WTC11 (cell line): ENCODE data around the gene STS. TPM values are rescaled to one million over a fixed set of nuclear protein-coding genes. Genes with fewer than 3 reads are reported as not detected.

Experiments
- ATAC-seq: fragments of 200-7000 bp; cut with Tn5 transposase; 2 replicates; pipeline ENCODE4 v1.10.0; 2021; ENCODE audit warnings: mild to moderate bottlenecking, moderate library complexity
- CTCF ChIA-PET: fragments of 300-600 bp; sonication (Branson Sonifier 250); formaldehyde crosslinking; loops from one replicate; lab custom pipeline; 2021; ENCODE audit warnings: antibody characterized with exemption; lab: Charles Lee
- POLR2A ChIA-PET: fragments of 350-600 bp; sonication (Branson Sonifier 250); formaldehyde crosslinking; loops from one replicate; lab custom pipeline; 2021; ENCODE audit warnings: antibody characterized with exemption; lab: Charles Lee
- DNase-seq: peaks from one replicate; pipeline ENCODE4 v3.0.0; 2021; ENCODE audit warnings: low spot score
- H3K27ac Mint-ChIP-seq: 2 replicates; pipeline ENCODE4 v1.8.0; 2021; ENCODE audit warnings: mixed read lengths
- H3K27me3 Mint-ChIP-seq: 2 replicates; pipeline ENCODE4 v1.8.0; 2021; ENCODE audit warnings: low read depth, mild to moderate bottlenecking, moderate library complexity, mixed read lengths
- H3K36me3 Mint-ChIP-seq: 2 replicates; pipeline ENCODE4 v1.8.0; 2021; ENCODE audit warnings: mixed read lengths
- H3K4me1 Mint-ChIP-seq: 2 replicates; pipeline ENCODE4 v1.8.0; 2022; ENCODE audit warnings: mixed read lengths
- H3K4me3 Mint-ChIP-seq: 2 replicates; pipeline ENCODE4 v1.8.0; 2021; ENCODE audit warnings: mild to moderate bottlenecking, moderate library complexity, mixed read lengths
- H3K9me3 Mint-ChIP-seq: 2 replicates; pipeline ENCODE4 v1.8.0; 2021; ENCODE audit warnings: mixed read lengths
- CBFB ChIP-seq: sonication (generic); formaldehyde crosslinking; IDR thresholded peaks from 2 replicates; pipeline ENCODE4 v1.8.1; 2022; ENCODE audit warnings: mild to moderate bottlenecking, low read depth, missing genetic modification reagents
- ESRRA ChIP-seq: sonication (generic); formaldehyde crosslinking; IDR thresholded peaks from 2 replicates; pipeline ENCODE4 v1.8.1; 2022; ENCODE audit warnings: mild to moderate bottlenecking, missing genetic modification reagents, borderline replicate concordance
- FOXJ3 ChIP-seq: sonication (generic); formaldehyde crosslinking; IDR thresholded peaks from 2 replicates; pipeline ENCODE4 v1.9.0; 2021; ENCODE audit warnings: missing genetic modification reagents, mild to moderate bottlenecking, borderline replicate concordance
- FOXK1 ChIP-seq: sonication (generic); formaldehyde crosslinking; IDR thresholded peaks from 2 replicates; pipeline ENCODE4 v1.8.0; 2022; ENCODE audit warnings: mild to moderate bottlenecking, moderate library complexity, missing genetic modification reagents
- GTF2I ChIP-seq: fragments of 250-450 bp; sonication (Bioruptor Pico); conservative IDR thresholded peaks from 2 replicates; pipeline ENCODE4 v1.4.0; 2021; ENCODE audit warnings: mild to moderate bottlenecking
- JUN ChIP-seq: sonication (generic); formaldehyde crosslinking; IDR thresholded peaks from 2 replicates; pipeline ENCODE4 v1.8.0; 2023; ENCODE audit warnings: mild to moderate bottlenecking, missing genetic modification reagents
- MYBL2 ChIP-seq: sonication (generic); formaldehyde crosslinking; IDR thresholded peaks from 2 replicates; pipeline ENCODE4 v1.8.1; 2023; ENCODE audit warnings: mild to moderate bottlenecking, moderate library complexity, missing genetic modification reagents
- NFE2L1 ChIP-seq: sonication (generic); formaldehyde crosslinking; IDR thresholded peaks from 2 replicates; pipeline ENCODE4 v1.8.1; 2023; ENCODE audit warnings: missing genetic modification reagents
- NFYB ChIP-seq: sonication (generic); formaldehyde crosslinking; conservative IDR thresholded peaks from 2 replicates; pipeline ENCODE4 v1.8.0; 2022; ENCODE audit warnings: low read depth, missing genetic modification reagents
- NR3C1 ChIP-seq: sonication (generic); formaldehyde crosslinking; conservative IDR thresholded peaks from 2 replicates; pipeline ENCODE4 v1.8.1; 2023; ENCODE audit warnings: low read depth, mild to moderate bottlenecking, missing genetic modification reagents
- OVOL2 ChIP-seq: fragments of 250-450 bp; sonication (Bioruptor Pico); IDR thresholded peaks from 2 replicates; pipeline ENCODE4 v1.9.0; 2021; ENCODE audit warnings: mild to moderate bottlenecking, borderline replicate concordance
- RORB ChIP-seq: fragments of 250-450 bp; sonication (Bioruptor Pico); IDR thresholded peaks from 2 replicates; pipeline ENCODE4 v1.9.0; 2021; ENCODE audit warnings: mild to moderate bottlenecking
- SMAD3 ChIP-seq: sonication (generic); formaldehyde crosslinking; IDR thresholded peaks from 2 replicates; pipeline ENCODE4 v1.8.0; 2022; ENCODE audit warnings: missing genetic modification reagents, mild to moderate bottlenecking, borderline replicate concordance
- SMAD4 ChIP-seq: sonication (generic); formaldehyde crosslinking; IDR thresholded peaks from 2 replicates; pipeline ENCODE4 v1.8.0; 2022; ENCODE audit warnings: mild to moderate bottlenecking, missing genetic modification reagents
- ZBTB21 ChIP-seq: sonication (generic); formaldehyde crosslinking; IDR thresholded peaks from 2 replicates; pipeline ENCODE4 v1.8.1; 2023; ENCODE audit warnings: mild to moderate bottlenecking, missing genetic modification reagents, borderline replicate concordance
- ZNF219 ChIP-seq: sonication (generic); formaldehyde crosslinking; IDR thresholded peaks from 2 replicates; pipeline ENCODE4 v1.8.0; 2023; ENCODE audit warnings: missing genetic modification reagents, mild to moderate bottlenecking, borderline replicate concordance
- ZNF416 ChIP-seq: fragments of 250-450 bp; sonication (Bioruptor Pico); IDR thresholded peaks from 2 replicates; pipeline ENCODE4 v1.9.0; 2021; ENCODE audit warnings: mild to moderate bottlenecking, inconsistent platforms
- total RNA-seq: library from RNA; stranded (reverse); gene quantifications from 3 replicates; pipeline ENCODE4 v1.2.3, GENCODE V29; 2021
- TF ChIP-seq, protein P1 (sequence below): sonication (generic); formaldehyde crosslinking; IDR thresholded peaks from 2 replicates; pipeline ENCODE4 v1.8.1; 2022; ENCODE audit warnings: low read depth, missing genetic modification reagents, borderline replicate concordance
- TF ChIP-seq, protein P2 (sequence below): fragments of 250-450 bp; sonication (Bioruptor Pico); IDR thresholded peaks from 2 replicates; pipeline ENCODE4 v1.9.0; 2021; ENCODE audit warnings: mild to moderate bottlenecking
- TF ChIP-seq, protein P3 (sequence below): fragments of 250-450 bp; sonication (Bioruptor Pico); IDR thresholded peaks from 2 replicates; pipeline ENCODE4 v1.9.0; 2021; ENCODE audit warnings: mild to moderate bottlenecking
- TF ChIP-seq, protein P4 (sequence below): sonication (generic); formaldehyde crosslinking; IDR thresholded peaks from 2 replicates; pipeline ENCODE4 v1.8.1; 2023; ENCODE audit warnings: mild to moderate bottlenecking, missing genetic modification reagents, moderate library complexity
- TF ChIP-seq, protein P5 (sequence below): sonication (generic); formaldehyde crosslinking; IDR thresholded peaks from 2 replicates; pipeline ENCODE4 v1.8.0; 2023; ENCODE audit warnings: missing genetic modification reagents
- TF ChIP-seq, protein P6 (sequence below): sonication (generic); formaldehyde crosslinking; IDR thresholded peaks from 2 replicates; pipeline ENCODE4 v1.8.0; 2022; ENCODE audit warnings: mild to moderate bottlenecking, missing genetic modification reagents
- TF ChIP-seq, protein P7 (sequence below): fragments of 250-450 bp; sonication (Bioruptor Pico); IDR thresholded peaks from 2 replicates; pipeline ENCODE4 v1.8.0; 2021; ENCODE audit warnings: mild to moderate bottlenecking

The STS gene
- total RNA-seq, 1 experiment from 2014 or later = 1.3 TPM

DNA sequence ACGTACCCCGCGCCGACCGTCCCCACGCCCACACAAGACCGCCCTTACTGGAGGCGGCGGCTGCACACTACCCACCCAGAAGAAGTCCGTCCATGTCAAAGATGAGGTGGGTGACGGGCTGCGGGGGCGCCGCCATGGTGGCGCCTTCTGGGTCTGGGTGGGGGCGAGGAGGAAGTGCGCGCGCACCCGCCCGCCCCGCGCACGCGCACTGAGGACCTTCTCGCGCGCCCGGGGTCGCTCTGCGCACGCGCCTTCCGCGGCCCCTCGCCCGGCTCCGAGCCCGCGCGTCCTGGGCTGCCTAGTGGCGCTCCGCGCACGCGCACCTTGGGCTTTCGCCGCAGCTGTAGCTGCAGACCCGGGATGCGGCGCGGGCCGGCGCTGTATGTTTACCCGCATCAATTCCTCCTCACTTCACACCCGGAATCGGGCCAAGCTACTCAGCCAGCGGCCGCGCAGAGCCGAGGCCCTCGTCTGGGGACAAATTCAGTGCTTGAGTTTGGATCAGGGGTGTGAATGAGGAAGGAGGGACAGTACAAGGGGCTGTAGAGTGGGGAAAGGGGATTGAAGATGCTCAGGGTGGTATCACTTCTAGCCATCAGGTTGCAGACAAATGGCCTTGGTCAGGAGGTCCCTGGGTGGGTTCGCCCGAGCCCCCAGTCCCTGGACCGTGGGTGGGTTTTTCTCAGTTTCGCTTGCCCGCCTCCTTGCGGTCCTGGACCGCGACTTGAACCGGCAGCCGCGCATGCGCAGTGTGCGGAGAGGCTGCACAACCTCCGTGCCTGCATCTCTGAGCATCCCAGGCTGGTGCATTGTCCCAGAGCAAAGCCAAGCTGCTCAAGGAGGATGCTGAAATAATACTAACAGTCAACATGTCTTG, 704 bp downstream of the STS start, which contains the start of gene PUDP:
Gene PUDP, minus strand, starts transcription at position 176 of the 877 bp plus-strand sequence. Its CDS starts 40 bp downstream, at position 136.
- TF ChIP-seq CBFB (no peak), FOXK1 (peak; percentile 41; the same call in 1 of the 2 replicates)
- Mint-ChIP-seq H3K4me3 (peak within 1 kb of the TSS; percentile 77), H3K36me3 (no peaks in the 10 kb centered on the region), H3K27me3 (no peaks in the 10 kb centered on the region; the same call in 1 of the 2 replicates), H3K9me3 (no peaks in the 10 kb centered on the region), H3K4me1 (peaks cover 4% of the 10 kb centered on the region), H3K27ac (no peak within 1 kb of the TSS)
- ChIA-PET CTCF (interaction anchor here (1.0 kb wide), 1 partner anchor 44 kb away, joined by 3 read pairs; no protein-coding TSS in a partner anchor), POLR2A (no interaction called here)
- ATAC-seq (peak; percentile 95), DNase-seq (peak; percentile 79)

DNA sequence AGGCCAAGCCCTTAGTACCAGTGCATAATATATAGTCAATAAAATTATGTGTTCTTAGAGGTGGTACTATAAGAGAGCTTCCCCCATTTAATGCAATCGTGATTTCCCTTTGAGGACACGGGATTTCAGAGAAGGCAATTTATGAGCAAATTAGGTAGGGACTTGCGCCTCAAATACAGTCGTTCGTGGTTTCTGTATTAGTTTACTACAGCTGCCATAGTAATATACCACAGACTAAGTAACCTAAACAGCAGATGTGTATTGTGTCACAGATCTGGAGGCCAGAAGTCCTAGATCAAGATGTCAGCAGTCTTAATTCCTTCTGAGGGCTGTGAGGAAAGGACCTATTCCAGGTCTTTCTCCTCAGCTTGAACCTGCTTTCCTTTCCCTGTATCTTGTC, 1.9 kb downstream of the STS start:
- H3K36me3 Mint-ChIP-seq = no peaks in the 10 kb centered on the region
- H3K4me1 Mint-ChIP-seq = peaks cover 12% of the 10 kb centered on the region
- H3K4me3 Mint-ChIP-seq = no peak overlapping the region
- CTCF ChIA-PET = no interaction called here
- TF ChIP-seq NFE2L1 (no peak), ZBTB21 (CRISPR knock-in tag) (no peak), FOXJ3 (CRISPR knock-in tag) (no peak), MYBL2 (no peak), OVOL2 (CRISPR knock-in tag) (no peak), ZNF219 (CRISPR knock-in tag) (no peak), JUN (CRISPR knock-in tag) (no peak), RORB (CRISPR knock-in tag) (no peak)
- TF ChIP-seq, protein P1, sequence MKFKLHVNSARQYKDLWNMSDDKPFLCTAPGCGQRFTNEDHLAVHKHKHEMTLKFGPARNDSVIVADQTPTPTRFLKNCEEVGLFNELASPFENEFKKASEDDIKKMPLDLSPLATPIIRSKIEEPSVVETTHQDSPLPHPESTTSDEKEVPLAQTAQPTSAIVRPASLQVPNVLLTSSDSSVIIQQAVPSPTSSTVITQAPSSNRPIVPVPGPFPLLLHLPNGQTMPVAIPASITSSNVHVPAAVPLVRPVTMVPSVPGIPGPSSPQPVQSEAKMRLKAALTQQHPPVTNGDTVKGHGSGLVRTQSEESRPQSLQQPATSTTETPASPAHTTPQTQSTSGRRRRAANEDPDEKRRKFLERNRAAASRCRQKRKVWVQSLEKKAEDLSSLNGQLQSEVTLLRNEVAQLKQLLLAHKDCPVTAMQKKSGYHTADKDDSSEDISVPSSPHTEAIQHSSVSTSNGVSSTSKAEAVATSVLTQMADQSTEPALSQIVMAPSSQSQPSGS (CRISPR knock-in tag) = no peak
- TF ChIP-seq, protein P2, sequence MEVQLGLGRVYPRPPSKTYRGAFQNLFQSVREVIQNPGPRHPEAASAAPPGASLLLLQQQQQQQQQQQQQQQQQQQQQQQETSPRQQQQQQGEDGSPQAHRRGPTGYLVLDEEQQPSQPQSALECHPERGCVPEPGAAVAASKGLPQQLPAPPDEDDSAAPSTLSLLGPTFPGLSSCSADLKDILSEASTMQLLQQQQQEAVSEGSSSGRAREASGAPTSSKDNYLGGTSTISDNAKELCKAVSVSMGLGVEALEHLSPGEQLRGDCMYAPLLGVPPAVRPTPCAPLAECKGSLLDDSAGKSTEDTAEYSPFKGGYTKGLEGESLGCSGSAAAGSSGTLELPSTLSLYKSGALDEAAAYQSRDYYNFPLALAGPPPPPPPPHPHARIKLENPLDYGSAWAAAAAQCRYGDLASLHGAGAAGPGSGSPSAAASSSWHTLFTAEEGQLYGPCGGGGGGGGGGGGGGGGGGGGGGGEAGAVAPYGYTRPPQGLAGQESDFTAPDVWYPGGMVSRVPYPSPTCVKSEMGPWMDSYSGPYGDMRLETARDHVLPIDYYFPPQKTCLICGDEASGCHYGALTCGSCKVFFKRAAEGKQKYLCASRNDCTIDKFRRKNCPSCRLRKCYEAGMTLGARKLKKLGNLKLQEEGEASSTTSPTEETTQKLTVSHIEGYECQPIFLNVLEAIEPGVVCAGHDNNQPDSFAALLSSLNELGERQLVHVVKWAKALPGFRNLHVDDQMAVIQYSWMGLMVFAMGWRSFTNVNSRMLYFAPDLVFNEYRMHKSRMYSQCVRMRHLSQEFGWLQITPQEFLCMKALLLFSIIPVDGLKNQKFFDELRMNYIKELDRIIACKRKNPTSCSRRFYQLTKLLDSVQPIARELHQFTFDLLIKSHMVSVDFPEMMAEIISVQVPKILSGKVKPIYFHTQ (CRISPR knock-in tag) = no peak
- H3K9me3 Mint-ChIP-seq = no peaks in the 10 kb centered on the region
- no peaks in the 10 kb centered on the region; the same call in 1 of the 2 replicates for H3K27me3 Mint-ChIP-seq
- H3K27ac Mint-ChIP-seq = no peak overlapping the region
- POLR2A ChIA-PET = no interaction called here
- ATAC-seq (no peak), DNase-seq (no peak)

DNA sequence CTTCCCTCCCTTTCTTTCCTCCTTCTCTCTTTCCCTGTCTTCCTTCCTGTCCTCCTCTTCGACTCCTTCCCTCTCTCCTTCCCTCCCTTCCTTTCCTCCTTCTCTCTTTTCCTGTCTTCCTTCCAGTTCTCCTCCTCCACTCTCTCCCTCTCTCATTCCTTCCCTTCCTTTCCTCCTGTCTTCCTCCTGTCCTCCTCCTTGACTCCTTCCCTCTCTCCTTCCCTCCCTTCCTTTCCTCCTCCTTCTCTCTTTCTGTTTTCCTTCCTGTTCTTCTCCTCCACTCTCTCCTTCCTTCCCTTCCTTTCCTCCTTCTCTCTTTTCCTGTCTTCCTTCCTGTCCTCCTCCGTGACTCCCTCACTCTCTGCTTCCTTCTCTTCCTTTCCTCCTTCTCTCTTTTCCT, 5.7 kb downstream of the STS start:
- H3K9me3 Mint-ChIP-seq = no peaks in the 10 kb centered on the region
- ATAC-seq (no peak), DNase-seq (no peak)
- H3K27ac Mint-ChIP-seq = no peak overlapping the region
- no peaks in the 10 kb centered on the region; the same call in 1 of the 2 replicates for H3K27me3 Mint-ChIP-seq
- no peak overlapping the region for H3K4me3 Mint-ChIP-seq
- no peaks in the 10 kb centered on the region for H3K36me3 Mint-ChIP-seq
- CTCF ChIA-PET = no interaction called here
- POLR2A ChIA-PET = no interaction called here
- peaks cover 10% of the 10 kb centered on the region for H3K4me1 Mint-ChIP-seq
- no peak for TF ChIP-seq ZNF416
- no peak for TF ChIP-seq SMAD3 (CRISPR knock-in tag)
- TF ChIP-seq, protein P3, sequence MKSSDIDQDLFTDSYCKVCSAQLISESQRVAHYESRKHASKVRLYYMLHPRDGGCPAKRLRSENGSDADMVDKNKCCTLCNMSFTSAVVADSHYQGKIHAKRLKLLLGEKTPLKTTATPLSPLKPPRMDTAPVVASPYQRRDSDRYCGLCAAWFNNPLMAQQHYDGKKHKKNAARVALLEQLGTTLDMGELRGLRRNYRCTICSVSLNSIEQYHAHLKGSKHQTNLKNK (CRISPR knock-in tag) = no peak
- TF ChIP-seq, protein P4, sequence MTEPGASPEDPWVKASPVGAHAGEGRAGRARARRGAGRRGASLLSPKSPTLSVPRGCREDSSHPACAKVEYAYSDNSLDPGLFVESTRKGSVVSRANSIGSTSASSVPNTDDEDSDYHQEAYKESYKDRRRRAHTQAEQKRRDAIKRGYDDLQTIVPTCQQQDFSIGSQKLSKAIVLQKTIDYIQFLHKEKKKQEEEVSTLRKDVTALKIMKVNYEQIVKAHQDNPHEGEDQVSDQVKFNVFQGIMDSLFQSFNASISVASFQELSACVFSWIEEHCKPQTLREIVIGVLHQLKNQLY (CRISPR knock-in tag) = no peak
- TF ChIP-seq, protein P5, sequence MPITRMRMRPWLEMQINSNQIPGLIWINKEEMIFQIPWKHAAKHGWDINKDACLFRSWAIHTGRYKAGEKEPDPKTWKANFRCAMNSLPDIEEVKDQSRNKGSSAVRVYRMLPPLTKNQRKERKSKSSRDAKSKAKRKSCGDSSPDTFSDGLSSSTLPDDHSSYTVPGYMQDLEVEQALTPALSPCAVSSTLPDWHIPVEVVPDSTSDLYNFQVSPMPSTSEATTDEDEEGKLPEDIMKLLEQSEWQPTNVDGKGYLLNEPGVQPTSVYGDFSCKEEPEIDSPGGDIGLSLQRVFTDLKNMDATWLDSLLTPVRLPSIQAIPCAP (CRISPR knock-in tag) = no peak
- no peak for TF ChIP-seq OVOL2 (CRISPR knock-in tag)
- TF ChIP-seq NFYB (CRISPR knock-in tag) = no peak
- no peak for TF ChIP-seq ESRRA
- TF ChIP-seq, protein P6, sequence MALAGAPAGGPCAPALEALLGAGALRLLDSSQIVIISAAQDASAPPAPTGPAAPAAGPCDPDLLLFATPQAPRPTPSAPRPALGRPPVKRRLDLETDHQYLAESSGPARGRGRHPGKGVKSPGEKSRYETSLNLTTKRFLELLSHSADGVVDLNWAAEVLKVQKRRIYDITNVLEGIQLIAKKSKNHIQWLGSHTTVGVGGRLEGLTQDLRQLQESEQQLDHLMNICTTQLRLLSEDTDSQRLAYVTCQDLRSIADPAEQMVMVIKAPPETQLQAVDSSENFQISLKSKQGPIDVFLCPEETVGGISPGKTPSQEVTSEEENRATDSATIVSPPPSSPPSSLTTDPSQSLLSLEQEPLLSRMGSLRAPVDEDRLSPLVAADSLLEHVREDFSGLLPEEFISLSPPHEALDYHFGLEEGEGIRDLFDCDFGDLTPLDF (CRISPR knock-in tag) = no peak
- no peak for TF ChIP-seq NR3C1 (CRISPR knock-in tag)
- TF ChIP-seq SMAD4 (CRISPR knock-in tag) = no peak
- TF ChIP-seq, protein P7, sequence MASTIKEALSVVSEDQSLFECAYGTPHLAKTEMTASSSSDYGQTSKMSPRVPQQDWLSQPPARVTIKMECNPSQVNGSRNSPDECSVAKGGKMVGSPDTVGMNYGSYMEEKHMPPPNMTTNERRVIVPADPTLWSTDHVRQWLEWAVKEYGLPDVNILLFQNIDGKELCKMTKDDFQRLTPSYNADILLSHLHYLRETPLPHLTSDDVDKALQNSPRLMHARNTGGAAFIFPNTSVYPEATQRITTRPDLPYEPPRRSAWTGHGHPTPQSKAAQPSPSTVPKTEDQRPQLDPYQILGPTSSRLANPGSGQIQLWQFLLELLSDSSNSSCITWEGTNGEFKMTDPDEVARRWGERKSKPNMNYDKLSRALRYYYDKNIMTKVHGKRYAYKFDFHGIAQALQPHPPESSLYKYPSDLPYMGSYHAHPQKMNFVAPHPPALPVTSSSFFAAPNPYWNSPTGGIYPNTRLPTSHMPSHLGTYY (CRISPR knock-in tag) = no peak
- no peak for TF ChIP-seq GTF2I (CRISPR knock-in tag)
- no peak for TF ChIP-seq FOXK1
